Measurements from ENCODE around the gene B4GALNT3. TPM values are rescaled to one million over a fixed set of nuclear protein-coding genes. Genes with fewer than 3 reads are reported as not detected.

The B4GALNT3 gene
- total RNA-seq, 3 donors from 2014 or later: 0.87 to 2.9 (median 2.1) TPM

Other genes with a start within 250 kb of the B4GALNT3 start
- under 1 TPM in 2 of 3 donors, not detected in 1; 0.11 to 0.42 TPM for gene SLC6A12, start 245.8 kb upstream of the B4GALNT3 start, total RNA-seq
- under 1 TPM in 1 of 3 donors, not detected in 2; 0.81 TPM for gene SLC6A13, start 197.1 kb upstream of the B4GALNT3 start, total RNA-seq
- 10 to 100 TPM; 58.7 to 71.1 (median 66.0) TPM for gene KDM5A, start 70.6 kb upstream of the B4GALNT3 start, total RNA-seq
- 1 to 10 TPM; 6.9 to 8.8 (median 8.1) TPM for gene CCDC77, start 58.3 kb upstream of the B4GALNT3 start, total RNA-seq
- 1 to 10 TPM; 2.6 to 3.7 (median 2.7) TPM for gene NINJ2, start 203.5 kb downstream of the B4GALNT3 start, total RNA-seq

All from activated T-cell treated with anti-CD3 and anti-CD28 coated beads, Interleukin-2, amount 50 U/mL, for 4 hours (primary cell).